Skeletal muscle tissue (tissue), 4 donors: Measurements from ENCODE around the gene AP2B1. TPM values are rescaled to one million over a fixed set of nuclear protein-coding genes. Genes with fewer than 3 reads are reported as not detected.
"Not testable (repeated sequence)": the region's sequence is repeated elsewhere in the genome, so short reads cannot be mapped to it uniquely, and the experiment has no call there.

Experiments
- H3K27ac ChIP-seq: one replicate; pipeline ENCODE4 v1.7.0; 2013; ENCODE audit warnings: mild to moderate bottlenecking, low read depth, low read length, inconsistent platforms
- H3K27me3 ChIP-seq, 3 donors: one replicate each; pipeline ENCODE4 v1.7.0; 2013; ENCODE audit warnings: low read length in 3 of 3; ENCODE audit not compliant: control insufficient read depth in 3 of 3, insufficient read depth in 3 of 3
- H3K36me3 ChIP-seq, 3 donors: one replicate each; pipeline ENCODE4 v1.7.0; 2013; ENCODE audit warnings: low read length in 3 of 3; ENCODE audit not compliant: control insufficient read depth in 3 of 3, insufficient read depth in 3 of 3
- H3K4me1 ChIP-seq, 3 donors: one replicate each; pipeline ENCODE4 v1.7.0; 2013; ENCODE audit warnings: low read length in 3 of 3, mild to moderate bottlenecking in 3 of 3; ENCODE audit not compliant: control insufficient read depth in 3 of 3, insufficient read depth in 3 of 3
- H3K4me3 ChIP-seq, 3 donors: one replicate each; pipeline ENCODE4 v1.7.0; 2013; ENCODE audit warnings: low read length in 3 of 3
- H3K9ac ChIP-seq, 3 donors: one replicate each; pipeline ENCODE4 v1.7.0; 2013; ENCODE audit warnings: low read length in 3 of 3, mild to moderate bottlenecking in 3 of 3, moderate library complexity in 2 of 3, low read depth in 1 of 3
- H3K9me3 ChIP-seq, 3 donors: one replicate each; pipeline ENCODE4 v1.7.0; 2013; ENCODE audit warnings: low read length in 3 of 3; ENCODE audit not compliant: control insufficient read depth in 3 of 3
- total RNA-seq: library from RNA; depleted of rRNA; stranded (reverse); fragments of >200 nt; gene quantifications from one replicate; pipeline ENCODE4 v1.2.3, GENCODE V29; 2014
- donor health status: Osteomylitis.

Gene AP2B1
- total RNA-seq, 1 donor from 2014 or later = 45.4 TPM

DNA sequence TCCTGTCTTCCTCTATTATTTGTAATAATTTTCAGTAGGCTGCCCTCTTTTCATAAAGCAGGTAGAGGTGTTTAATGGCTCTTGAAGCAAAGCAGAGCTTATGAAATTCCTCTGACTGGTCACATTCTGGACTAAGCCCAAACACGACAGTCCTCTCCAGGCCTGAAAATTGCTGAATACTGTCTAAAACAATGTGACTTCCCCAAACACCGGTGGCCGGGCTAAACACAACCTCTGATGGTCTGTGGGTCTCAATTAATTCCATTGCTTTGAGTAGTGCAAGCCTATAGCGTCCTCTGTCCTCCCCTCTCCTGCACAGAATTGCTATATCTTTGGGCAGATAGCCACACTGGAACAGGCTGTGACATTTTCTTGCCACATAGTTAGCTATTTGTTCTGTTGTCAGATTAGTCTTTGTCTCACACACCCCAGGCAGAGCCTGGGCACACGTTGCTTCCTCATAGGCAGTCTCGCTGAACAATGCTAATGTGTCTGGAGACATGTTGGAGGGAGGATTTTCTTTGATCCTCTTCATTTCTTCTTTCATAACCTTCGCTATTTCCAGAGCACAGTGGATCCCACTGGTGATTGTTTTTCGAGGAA lies 38.8 kb upstream of the AP2B1 start:
- H3K27me3 ChIP-seq = peaks cover 0 to 10% (median 0%) of the 10 kb centered on the region in 3 donors
- no peak overlapping the region for H3K4me3 ChIP-seq

DNA sequence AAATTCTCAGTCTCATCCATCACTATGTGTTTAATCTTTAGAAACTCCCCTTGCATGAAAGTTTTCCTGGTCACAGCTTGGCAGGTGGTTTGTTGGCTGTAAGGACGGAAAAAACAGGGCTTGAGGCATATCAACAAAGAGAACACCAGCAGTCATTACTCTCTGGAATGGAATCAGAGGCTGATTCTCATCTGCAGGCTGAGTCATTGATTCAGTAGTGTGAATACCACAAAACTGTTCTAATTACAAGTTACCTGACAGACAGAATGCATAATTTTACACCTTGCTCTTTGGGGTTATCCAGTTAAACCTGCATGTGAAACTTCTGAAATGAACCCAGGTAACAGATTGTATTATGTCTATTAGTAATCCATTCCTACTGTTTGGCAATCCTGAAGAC lies 38.1 kb upstream of the AP2B1 start:
- H3K4me1 ChIP-seq = no peaks in the 10 kb centered on the region
- H3K4me3 ChIP-seq = no peak overlapping the region
- peaks cover 0 to 10% (median 0%) of the 10 kb centered on the region in 3 donors for H3K27me3 ChIP-seq
- no peaks in the 10 kb centered on the region for H3K9me3 ChIP-seq
- H3K36me3 ChIP-seq = no peaks in the 10 kb centered on the region
- H3K27ac ChIP-seq = no peak overlapping the region
- H3K9ac ChIP-seq = no peak overlapping the region

More for the DNA sequence above, 38.8 kb upstream of the AP2B1 start:
- Histone ChIP-seq H3K27ac (no peak overlapping the region), H3K9ac (no peak overlapping the region), H3K36me3 (no peaks in the 10 kb centered on the region), H3K9me3 (no peaks in the 10 kb centered on the region), H3K4me1 (no peaks in the 10 kb centered on the region)

DNA sequence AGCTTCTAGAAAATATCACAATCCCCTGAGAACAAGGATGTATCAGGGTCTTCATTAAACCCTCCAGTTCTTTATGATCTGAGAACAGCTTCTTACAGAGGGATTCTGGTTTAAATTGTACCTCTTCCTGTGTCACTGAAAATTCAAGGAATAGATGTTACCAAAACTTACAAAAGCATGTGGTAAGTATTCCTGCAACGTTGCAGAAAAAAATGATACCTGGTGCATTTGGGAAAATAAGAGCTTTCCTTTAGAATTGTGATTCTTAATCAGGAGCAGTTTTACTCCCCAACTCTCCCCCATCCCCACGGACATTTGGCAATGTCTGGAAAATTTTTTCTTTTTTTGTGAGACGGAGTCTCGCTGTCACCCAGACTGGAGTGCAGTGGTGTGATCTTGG lies 33.8 kb upstream of the AP2B1 start:
- H3K27me3 ChIP-seq = peaks cover 2 to 12% (median 9%) of the 10 kb centered on the region in 3 donors
- no peaks in the 10 kb centered on the region for H3K9me3 ChIP-seq
- no peak overlapping the region for H3K27ac ChIP-seq
- no peak overlapping the region for H3K4me3 ChIP-seq
- H3K36me3 ChIP-seq = no peaks in the 10 kb centered on the region
- H3K9ac ChIP-seq = no peak overlapping the region
- H3K4me1 ChIP-seq = no peaks in the 10 kb centered on the region

DNA sequence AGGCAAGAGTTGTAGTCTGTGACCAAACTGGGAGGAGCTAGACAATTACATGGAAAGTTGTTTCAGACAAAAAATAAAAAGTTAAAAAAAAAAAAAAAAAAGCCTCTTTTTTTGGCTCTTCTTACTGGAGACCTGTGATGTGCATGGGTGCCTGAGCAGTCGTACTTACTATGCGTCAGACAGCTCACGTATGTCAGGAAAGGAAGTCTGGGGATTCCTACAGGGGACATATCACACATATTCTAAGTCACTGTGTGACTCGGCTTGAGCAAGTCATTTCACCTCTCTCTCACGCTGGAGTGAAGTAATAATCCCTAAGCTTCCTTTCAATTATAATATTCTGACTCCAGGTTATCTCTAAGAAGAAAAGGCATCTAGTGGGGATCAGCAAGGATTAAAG lies 32.5 kb upstream of the AP2B1 start:
- no peak overlapping the region for H3K4me3 ChIP-seq
- H3K27ac ChIP-seq = no peak overlapping the region
- H3K36me3 ChIP-seq = no peaks in the 10 kb centered on the region
- H3K9ac ChIP-seq = no peak overlapping the region
- H3K27me3 ChIP-seq = peaks cover 2 to 10% (median 9%) of the 10 kb centered on the region in 3 donors
- H3K4me1 ChIP-seq = no peaks in the 10 kb centered on the region
- no peaks in the 10 kb centered on the region for H3K9me3 ChIP-seq

DNA sequence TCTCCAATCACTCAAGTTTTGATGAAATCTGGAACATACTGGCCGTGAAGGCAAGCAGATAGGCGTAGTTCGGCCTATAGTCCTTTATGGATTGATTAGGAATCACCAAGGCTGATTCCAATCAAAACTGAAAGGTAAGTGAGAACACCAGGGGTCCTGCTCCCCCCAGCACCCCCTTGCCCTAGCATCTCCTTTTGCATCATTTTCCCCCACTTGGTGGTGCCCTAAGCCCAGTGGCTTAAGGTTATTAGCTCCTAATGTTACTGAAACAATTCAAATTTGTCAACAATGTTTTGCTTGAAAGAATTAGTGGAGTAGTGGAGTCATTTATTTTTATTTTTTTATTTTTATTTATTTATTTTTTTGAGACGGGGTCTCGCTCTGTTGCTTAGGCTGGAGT lies 31.4 kb upstream of the AP2B1 start:
- peaks cover 2 to 10% (median 9%) of the 10 kb centered on the region in 3 donors for H3K27me3 ChIP-seq
- no peak overlapping the region for H3K27ac ChIP-seq

DNA sequence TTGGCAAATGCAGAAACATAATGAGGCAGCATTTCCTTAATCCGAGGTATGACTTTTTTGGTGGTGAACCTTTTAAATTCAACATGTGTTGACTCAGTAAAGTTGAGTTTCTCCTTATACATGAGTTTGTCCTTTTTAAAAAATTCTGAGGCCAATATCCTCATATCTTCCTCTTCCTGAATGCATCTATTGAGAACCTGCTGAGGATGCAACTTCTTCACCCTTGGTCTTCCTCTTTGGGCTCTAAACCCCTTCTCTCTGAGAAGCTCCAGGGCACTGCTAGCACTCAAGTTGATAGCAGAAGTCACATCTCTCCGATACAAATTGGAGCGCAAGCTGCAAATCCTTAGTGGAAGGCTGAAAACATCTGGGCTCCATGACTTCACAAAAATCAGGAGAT lies 29.8 kb upstream of the AP2B1 start:
- H3K27me3 ChIP-seq = peaks cover 2 to 9% (median 6%) of the 10 kb centered on the region in 3 donors
- no peak overlapping the region for H3K27ac ChIP-seq
- no peak overlapping the region for H3K9ac ChIP-seq
- H3K9me3 ChIP-seq = no peaks in the 10 kb centered on the region
- no peak overlapping the region for H3K4me3 ChIP-seq
- H3K4me1 ChIP-seq = no peaks in the 10 kb centered on the region
- H3K36me3 ChIP-seq = no peaks in the 10 kb centered on the region

More for the DNA sequence above, 31.4 kb upstream of the AP2B1 start:
- no peak overlapping the region for H3K9ac ChIP-seq
- no peaks in the 10 kb centered on the region for H3K9me3 ChIP-seq
- H3K4me3 ChIP-seq = no peak overlapping the region
- H3K36me3 ChIP-seq = no peaks in the 10 kb centered on the region
- H3K4me1 ChIP-seq = no peaks in the 10 kb centered on the region

DNA sequence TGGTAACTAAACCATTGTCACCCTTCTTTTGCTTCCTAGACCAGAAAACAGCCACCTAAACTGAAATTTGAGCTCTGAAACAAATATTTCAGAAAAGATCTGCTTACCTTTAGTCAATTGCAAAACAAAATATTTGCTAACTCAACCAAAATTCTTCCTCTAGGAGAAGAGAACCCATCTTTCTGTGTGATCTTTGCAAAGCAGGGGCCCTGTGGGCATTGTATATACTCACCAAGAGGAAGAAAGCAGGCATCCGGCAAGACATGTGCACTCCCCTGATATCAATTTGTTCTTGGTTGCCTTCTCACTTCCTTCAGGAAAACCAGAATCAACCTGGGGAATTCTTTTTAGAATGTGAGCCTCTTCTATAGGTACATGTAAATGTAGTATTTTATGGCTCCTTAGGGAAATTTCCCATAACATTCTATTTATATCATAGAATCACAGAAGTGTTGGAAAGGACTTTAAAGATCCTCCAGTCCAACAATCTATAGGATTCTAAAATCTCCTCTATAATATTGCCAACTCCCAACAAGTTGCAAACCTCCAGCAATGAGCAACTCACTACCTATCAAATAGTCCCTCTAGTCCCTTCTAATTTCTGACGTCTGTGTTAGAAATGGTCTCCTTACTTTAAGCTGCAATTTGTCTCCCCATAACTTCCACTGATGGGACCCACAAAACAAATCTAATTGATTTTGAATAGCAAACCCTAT lies 27.5 kb upstream of the AP2B1 start:
- H3K9me3 ChIP-seq = no peaks in the 10 kb centered on the region
- no peak overlapping the region for H3K27ac ChIP-seq
- no peaks in the 10 kb centered on the region for H3K36me3 ChIP-seq
- peaks cover 2 to 9% (median 3%) of the 10 kb centered on the region in 3 donors for H3K27me3 ChIP-seq
- no peaks in the 10 kb centered on the region for H3K4me1 ChIP-seq
- H3K9ac ChIP-seq = no peak overlapping the region
- H3K4me3 ChIP-seq = no peak overlapping the region

DNA sequence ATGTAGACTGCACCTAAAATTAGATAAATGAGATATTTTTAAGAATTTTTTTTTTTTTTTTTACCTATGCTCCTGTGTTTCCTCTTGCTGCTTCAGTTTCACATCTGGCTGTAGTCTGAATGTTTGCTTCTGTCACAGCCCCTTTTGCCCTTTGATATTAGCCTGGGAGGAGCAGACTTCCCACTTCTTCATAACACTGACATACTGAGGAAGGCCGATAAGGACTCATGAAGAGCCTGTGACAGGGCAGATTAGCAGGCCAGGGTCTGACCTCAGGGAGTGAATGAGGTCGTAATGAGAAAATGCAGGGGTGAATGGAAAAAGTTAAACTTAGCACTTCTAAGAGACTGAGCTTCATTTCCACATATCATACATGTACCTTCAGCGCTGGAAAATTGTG lies 26.4 kb upstream of the AP2B1 start, which contains the start of gene SLFN14:
Gene SLFN14 (minus strand): TSS at position 117 of the 400 bp plus-strand sequence. CDS start 2,757 bp downstream, outside the sequence.
- no peaks in the 10 kb centered on the region for H3K36me3 ChIP-seq
- no peak within 1 kb of the TSS for H3K4me3 ChIP-seq
- no peaks in the 10 kb centered on the region for H3K9me3 ChIP-seq
- H3K27ac ChIP-seq = no peak within 1 kb of the TSS
- H3K9ac ChIP-seq = no peak within 1 kb of the TSS
- H3K27me3 ChIP-seq = peaks cover under 1 to 9% (median under 1%) of the 10 kb centered on the region in 3 donors
- no peaks in the 10 kb centered on the region for H3K4me1 ChIP-seq

DNA sequence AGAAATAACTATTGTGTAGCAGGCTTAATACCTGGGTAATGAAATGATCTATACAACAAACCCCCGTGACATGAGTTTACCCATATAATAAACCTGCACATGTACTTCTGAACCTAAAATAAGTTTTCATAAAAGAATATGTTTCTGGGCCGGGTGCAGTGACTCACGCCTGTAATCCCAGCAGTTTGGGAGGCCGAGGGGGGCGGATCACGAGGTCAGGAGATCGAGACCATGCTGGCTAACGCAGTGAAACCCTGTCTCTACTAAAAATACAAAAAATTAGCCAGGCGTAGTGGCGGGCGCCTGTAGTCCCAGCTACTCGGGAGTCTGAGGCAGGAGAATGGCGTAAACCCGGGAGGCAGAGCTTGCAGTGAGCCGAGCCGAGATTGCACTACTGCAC lies 23.9 kb upstream of the AP2B1 start:
- not testable (repeated sequence) for H3K4me3 ChIP-seq, H3K9ac ChIP-seq, H3K27me3 ChIP-seq, H3K27ac ChIP-seq, H3K36me3 ChIP-seq, H3K9me3 ChIP-seq, H3K4me1 ChIP-seq

DNA sequence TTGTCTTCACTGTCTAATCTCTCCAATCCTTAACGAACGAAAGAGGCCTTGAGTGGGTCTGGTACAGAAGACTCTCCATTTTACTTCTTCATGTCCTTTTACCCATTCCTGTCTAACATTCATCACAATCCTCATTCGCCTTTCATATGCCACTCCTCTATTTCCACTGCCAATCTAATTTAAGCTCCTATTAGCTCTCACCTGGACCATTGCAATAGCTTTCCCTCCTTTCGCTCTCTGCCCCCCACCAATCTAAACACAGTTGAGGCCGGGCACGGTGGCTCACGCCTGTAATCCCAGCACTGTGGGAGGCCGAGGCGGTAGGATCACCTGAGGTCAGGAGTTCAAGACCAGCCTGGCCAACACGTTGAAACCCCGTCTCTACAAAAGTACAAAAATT lies 20.2 kb upstream of the AP2B1 start:
- no peaks in the 10 kb centered on the region for H3K27me3 ChIP-seq
- peaks cover 14 to 25% (median 22%) of the 10 kb centered on the region in 3 donors for H3K4me1 ChIP-seq
- peak overlapping the region; percentile 89 to 97 (median 92) for H3K4me3 ChIP-seq
- H3K36me3 ChIP-seq = no peaks in the 10 kb centered on the region
- no peaks in the 10 kb centered on the region for H3K9me3 ChIP-seq
- H3K27ac ChIP-seq = no peak overlapping the region
- peak overlapping the region in 1 of 3 donors; percentile 96 for H3K9ac ChIP-seq
